Smooth muscle cell of the brain vasculature (primary cell): ENCODE results near the gene PLXDC1.
A peak's percentile ranks its signal among the peaks of the same experiment; 100 is the strongest.
"Not testable (repeated sequence)": the region's sequence is repeated elsewhere in the genome, so short reads cannot be mapped to it uniquely, and the experiment has no call there.

Experiments
- DNase-seq: peaks from one replicate; pipeline ENCODE4 v3.0.0-alpha.2; 2012; ENCODE audit warnings: low read depth, low spot score

The PLXDC1 gene

DNA sequence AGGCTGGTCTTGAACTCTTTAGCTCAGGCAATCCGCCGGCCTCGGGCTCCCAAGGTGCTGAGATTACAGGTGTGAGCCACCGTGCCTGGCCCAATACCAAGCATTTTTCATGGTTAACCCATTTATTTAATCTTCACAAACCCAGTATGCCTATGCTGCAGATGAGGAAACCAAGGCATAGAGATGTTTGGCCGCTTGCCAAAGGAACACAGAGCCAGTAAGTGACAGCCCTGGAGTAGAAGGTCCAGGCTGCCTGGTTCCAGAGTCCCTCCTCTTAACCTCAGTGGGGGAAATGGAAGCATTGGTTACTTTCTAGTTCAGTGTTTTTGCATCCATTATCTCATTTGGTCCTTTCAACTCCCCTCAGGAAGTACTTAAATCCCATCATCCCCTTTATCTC is 29.9 kb upstream of the PLXDC1 start:
- no peak for DNase-seq

DNA sequence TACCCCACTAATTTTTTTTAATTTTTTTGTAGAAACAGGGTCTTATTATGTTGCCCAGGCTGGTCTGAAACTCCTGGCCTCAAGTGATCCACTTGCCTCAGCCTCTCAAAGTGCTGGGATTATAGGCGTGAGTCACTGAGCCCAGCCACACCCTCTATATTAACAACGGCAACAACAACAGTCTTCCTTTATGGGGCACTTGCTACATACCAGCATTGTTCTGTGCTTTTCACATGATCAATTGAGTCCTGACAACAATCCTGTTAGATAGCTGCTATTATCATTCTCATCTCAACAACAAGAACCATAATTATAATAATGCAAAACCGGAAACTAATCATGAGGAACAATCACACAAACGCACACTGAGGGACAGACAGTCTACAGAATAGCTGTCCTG is 27.1 kb upstream of the PLXDC1 start:
- no peak for DNase-seq

DNA sequence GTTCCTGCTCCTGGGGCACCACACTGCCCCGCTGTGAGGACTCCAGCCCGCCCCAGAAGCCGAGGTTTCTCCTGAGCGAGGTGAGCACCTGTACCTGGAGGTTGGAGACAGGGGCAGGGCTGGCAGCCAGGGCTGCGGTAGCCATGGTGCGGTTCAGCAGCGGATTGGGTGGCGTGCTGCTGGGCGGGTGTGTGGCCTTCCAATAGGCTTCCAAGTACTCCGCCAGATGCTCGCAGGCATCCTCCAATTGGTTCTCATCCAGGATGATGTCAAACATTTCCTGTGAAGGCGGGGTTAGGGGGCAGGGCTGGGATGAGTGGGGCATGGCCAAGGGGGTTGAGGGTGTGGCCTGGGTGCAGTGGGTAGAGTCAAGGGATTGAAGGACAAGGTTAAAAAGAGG is 25.8 kb upstream of the PLXDC1 start:
- DNase-seq: no peak

DNA sequence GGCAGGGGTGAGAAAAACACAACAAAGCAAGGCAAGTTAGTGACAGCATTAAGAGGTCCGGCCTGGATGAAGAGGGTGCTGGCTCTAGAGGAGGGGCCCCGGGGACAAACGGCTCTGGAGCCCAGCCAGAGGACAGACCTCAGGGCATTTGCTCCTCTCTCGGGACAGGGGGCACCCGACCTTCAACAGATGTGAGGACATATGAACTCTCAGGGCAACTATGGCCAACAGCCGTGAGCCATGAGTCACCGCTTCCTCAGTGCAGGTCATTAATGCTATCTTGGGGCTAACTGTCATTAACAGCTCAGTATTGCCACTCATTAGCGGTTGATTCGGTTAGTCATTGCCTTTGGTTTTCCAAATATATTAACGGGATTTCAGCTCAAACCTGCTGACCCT is 24.3 kb upstream of the PLXDC1 start:
- DNase-seq: no peak

DNA sequence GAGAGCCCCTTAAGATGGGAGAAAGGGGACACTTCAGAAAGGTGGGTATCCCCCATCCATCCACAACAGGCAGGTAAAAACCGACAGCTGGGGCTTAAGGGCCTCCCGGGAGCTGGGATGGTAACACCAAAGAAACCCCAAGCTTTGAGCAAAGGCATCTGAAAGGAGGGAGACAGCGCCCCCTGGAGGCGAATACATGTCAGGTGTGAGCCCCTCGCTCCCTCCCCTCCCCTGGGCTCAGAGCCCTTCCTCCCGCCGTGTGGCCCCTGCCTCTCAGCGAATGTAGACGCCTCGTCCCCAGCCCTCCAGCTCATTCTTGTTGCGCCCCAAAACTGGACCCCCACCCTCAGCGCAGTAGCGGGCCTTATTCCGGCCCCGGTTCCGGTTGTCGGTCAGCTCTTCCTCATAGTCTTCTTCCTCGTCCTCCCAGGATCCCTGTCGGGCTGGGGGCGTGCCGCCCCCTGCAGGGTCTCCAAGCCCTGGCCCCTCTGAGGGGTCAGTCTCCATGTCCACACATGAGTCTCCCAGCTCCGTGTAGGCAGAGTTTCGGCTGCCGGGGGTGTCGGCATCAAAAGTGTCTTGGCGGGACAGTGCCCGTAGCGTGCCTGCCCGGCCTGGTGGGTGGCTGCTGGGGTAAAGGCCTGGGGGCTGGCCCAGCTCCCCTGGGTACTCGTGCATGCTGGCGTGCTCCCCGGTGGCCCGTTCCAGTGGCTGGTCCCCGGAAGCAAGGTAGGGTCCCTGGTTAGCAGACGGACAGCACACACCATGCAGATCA is 23.7 kb upstream of the PLXDC1 start:
- DNase-seq: no peak

DNA sequence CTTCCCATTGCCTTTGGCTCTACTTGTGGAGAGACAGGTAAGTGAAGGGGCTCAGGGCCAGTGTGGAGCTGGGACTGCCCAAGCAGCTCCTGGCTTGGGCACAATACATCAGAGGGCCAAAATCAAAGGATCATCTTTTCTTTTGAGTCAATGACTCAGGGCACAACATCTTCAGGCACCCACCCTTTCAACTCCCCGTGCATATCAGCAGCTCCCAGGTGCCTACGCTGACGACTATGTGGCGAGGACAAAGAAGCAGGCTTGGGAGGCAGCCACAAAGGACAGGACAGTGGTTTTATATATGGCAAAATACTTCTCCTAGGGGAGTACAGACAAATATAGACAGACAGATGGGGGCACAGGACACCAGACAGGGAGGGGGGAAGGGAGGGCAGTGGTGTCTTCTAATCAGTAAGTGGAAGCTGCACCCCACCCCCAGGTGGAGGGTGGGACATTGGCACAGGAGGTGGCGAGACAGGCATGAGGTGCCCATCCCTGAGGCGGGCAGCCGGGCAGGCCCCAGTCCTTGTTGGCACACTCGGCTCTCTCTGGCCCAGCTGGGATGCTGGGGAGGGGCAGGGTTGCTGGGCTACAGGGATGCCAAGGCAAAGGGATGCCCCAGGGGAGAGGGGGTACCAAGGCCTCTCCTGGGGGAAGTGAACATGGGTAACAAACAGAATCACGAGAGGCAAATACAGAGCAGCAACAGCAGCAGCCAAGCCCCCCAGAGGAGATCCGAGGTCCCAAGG is 22.3 kb upstream of the PLXDC1 start:
- DNase-seq: no peak

DNA sequence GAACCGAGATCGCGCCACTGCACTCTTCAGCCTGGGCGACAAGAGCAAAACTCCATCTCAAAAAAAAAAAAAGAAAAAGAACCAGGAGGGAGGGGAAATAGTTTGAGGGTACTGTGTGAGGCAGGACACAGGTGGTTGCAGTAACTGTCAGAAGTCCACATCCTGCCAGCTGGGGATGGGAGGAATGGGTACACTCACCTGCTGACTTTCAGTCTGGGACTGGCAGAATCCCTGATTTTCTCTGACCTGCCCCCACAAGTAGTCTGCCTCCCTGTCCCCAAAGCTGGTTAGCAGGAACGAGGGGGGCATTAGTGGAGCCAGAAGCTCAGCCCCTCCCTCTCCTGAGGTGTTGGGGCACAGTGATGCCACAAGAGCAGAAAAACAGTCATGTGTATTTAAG is 21.6 kb upstream of the PLXDC1 start:
- no peak for DNase-seq

DNA sequence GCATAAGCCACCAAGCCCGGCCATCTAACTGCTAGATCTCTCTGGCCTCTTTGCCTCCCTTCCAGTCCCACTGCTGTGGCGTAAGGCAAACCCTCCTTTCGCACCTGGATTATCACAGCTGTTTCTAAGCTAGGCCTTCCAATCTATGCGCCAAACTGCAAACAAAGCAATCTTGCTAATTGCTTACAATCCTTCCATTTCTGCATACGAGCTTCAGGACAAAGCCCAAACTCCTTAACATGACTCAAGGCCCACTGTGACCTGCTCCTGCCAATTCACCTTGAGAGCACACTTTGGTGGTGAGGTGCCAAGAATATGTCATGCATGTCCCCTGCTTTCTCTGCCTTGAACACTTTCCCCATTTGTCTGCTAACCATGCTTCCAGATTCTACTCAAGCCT is 20.5 kb upstream of the PLXDC1 start:
- DNase-seq: no peak

DNA sequence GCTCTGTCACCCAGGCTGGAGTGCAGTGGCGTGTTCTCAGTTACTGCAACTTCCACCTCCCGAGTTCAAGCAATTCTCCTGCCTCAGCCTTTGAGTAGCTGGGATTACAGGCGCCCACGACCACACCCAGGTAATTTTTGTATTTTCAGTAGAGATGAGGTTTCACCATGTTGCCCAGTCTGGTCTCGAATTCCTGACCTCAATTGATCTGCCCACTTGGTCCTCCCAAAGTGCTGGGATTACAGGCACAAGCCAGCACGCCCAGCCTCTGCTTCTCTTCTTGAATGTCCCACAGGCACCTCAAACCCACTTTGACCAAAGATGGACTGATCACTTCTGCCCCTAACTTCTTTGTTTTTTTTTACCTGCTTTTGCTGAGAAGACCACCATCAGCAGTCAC is 19.1 kb upstream of the PLXDC1 start:
- DNase-seq: no peak

DNA sequence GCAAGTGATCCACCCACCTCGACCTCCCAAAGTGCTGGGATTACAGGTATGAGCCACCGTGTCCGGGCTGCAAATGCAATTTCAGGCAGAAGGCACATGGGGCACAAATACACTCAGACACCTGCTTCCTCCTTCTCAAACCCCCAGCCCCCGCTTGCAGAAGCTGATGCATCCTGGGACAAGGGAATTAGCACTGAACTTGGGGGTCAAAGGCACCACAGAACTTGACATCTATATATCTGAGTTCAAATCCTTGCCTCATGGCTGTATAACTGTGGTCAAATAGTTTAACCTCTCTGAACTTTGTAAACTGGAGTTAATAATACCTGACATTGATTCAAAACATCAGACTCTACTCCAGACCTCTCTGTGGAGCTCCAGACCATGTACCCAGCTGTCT is 18.7 kb upstream of the PLXDC1 start:
- no peak for DNase-seq

DNA sequence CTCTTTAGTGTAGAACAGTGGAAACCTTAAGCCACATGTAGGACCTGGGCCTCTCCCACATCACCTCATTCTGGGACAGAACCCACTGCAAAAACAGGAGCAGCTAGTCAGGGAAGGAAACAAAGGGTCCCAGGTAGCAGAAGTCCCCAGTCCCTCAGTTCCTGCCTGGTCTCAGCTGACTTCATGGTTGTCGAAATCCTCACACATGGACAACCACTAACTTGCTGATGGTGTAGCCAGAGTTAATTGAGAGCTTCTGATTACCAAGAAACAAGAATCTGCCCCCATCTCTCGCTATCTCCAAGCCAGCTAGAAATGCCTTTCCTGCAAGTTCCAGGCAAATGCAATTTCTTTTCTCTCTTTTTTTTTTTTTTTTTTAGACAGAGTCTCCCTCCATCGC is 18.1 kb upstream of the PLXDC1 start:
- DNase-seq: no peak

DNA sequence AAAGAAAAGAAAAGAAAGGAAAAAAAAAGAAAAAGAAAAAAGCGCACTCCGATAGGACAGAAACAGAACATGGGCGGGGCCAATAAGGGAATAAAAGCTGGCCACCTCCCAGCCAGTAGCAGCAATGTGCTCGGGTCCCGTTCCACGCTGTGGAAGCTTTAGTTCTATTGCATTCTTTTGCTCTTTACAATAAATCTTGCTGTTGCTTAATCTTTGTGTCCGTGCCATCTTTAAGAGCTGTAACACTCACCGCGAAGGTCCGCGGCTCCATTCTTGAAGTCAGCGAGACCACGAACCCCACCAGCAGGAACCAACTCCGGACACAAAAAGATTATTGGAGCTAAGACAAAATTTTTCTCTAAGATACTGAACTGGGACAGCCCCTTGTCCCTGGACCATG is 17.7 kb upstream of the PLXDC1 start:
- DNase-seq: no peak

DNA sequence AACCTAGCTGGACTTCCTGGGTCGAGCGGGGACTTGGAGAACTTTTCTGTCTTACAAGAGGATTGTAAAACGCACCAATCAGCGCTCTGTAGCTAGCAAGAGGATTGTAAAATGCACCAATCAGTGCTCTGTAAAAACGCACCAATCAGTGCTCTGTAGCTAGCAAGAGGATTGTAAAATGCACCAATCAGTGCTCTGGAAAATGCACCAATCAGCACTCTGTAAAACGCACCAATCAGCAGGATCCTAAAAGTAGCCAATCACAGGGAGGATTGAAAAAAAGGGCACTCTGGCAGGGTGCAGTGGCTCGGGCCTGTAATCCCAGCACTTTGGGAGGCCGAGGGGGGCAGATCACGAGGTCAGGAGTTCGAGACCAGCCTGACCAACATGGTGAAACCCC is 17.1 kb upstream of the PLXDC1 start:
- not testable (repeated sequence) for DNase-seq

DNA sequence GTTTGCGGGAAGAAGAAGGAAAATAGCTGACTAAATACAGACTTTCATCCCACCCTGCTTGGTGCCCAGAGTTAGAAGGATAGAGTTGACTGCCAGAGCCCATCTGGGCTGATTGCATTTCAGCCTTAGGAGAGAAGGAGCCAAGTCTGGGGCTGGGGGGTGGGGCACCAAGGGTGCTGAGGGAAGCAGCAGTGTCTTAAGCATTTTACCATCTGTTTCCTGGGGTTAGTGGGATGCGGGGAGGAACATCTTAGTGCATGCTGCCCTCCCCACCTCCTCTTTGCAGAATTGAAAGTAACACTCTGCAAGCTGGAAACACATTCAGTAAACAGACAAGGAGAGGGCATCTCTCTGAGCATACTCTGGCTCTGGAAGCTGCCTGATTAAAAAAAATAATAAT is 16.0 kb upstream of the PLXDC1 start:
- DNase-seq: no peak

DNA sequence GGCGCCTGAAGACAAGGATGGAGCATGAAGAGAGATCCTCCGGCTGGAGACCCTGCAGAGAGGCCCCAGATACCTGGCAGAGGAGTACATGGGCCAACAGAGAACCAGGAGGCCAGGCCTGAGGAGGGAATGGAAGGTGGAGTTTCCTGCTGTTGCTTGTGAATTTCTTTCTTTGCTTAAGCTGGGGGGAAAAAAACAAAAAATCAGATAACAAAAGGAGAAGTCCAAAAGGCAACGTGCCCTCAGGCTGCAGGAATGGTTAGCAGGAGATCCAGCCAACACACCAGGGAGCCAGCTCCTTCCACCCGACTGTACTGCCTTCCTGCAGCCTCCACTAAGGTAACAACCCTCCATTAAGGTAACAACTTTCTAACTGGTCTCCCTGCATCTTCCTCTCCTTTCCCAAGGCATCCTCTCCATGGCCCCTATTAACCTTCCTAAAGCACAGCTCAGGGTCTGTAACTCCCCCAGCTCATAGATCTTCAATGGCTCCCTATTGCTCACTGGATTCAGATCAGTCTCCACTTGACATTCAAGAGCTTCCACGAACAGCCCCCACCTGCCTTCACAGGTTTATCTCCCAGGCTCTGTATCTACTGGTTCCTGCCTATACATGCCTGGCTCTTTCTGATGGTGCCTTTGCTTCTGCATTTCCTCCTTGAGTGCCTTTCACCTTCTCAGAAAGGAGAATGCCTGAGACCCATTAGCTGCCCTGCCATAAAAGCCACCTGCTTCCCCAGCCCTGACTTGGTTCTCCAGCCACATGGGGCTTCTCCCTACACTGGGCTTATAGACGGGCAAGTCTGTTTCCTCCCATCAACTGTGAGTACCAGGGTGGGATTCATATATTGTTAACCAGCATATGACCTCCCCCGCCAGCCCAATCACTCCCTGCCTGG is 15.2 kb upstream of the PLXDC1 start:
- DNase-seq: no peak

DNA sequence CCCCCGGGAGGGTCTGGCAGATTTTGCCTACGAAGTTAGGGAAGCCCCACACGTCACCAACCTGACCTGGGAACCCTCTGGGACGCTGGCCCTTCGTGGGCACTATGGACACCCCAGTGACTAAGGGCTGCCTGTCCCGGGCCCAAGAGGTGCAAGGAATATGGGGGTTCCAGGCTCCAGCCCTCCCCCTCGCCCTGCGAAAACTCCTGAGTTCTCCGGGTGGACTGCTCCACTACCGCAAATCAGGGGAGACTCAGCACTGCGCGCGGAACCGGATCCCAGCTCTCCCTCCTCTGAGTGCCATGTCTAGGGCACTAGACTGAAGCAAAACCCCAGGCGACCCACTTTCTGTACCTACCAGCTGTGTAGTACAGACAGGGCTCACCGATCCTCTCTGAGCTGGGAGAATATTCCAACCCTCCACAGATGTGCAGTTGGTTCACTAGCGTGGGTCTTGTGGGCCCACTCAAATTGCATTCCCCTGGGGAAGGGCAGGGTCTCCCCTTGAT is 14.5 kb upstream of the PLXDC1 start, which contains the start of gene ARL5C:
TSS of gene ARL5C (minus strand) at position 321 of the 509 bp plus-strand sequence. CDS start 401 bp downstream, outside the sequence.
- DNase-seq: no peak

DNA sequence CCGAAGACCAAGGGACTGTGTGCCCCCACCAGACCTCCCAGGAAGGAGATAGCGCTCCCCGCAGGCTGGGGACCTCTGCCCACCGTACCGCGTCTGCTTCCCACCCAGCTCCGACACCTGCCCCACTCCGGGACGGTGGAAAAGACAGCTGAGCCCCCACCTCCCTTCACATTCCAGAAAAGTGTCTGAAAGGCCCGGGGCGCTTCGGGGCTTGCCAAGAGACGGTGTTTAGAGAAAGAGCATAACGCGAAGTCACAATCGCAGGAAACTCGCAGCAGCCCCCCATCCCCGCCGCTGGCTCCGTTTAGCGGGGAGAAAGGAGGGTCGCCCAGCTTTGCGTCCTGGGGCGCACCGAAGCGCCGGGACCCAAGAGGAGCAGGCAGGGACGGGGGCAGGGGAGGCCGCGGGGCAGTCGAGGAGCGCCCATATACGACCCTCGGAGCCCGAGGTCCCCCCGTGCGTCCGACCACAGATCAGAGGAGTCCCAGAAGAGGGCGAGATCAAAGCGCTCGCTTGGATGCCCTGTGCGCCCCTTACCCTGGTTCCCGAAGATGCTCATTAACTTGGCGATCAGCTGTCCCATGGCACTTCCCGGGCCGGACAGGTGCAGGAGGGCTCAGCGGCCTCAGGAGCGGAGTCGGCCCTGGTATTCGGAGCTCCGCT is 13.9 kb upstream of the PLXDC1 start:
- no peak for DNase-seq

DNA sequence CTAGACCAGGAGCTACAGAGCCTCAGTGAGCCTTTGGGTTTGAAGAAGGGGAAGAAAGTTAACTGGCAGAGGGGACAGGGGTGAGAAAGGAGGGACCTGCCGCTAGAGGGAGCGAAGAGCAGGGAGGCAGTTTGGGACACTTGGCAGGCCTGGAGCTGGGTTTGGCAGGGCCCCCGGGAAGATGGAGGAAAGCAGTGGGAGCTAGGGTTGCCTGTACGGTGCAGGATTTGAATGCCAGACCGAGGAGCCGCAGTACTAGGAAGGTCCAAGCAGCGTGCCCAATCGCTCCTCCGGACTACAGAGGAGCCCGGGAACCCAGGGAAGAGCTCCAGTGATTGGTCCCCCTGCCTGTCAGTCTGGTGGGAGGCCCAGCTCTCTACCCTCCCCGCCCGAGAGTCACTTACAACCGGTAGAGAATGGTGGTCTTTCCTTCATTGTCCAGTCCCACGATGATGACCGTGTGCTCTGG is 13.3 kb upstream of the PLXDC1 start:
- peak; percentile 69 for DNase-seq

DNA sequence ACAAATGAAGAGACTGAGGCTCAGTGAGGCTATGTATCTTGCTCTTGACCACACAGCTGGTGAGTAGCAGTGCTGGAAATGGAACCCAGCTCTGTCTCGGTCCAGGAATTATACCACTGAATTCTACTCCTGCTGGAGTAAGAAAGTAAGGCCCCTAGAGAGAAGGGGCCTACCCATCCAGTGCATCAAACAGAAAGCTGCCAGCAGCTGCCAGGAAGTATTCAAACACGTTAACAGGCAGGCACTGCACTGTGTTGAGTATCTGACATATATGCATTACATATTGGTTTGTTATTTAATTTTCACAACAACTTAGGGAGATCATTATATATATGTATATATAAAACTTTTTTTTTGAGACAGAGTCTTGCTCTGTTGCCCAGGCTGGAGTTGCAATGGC is 10.5 kb upstream of the PLXDC1 start:
- DNase-seq: no peak

DNA sequence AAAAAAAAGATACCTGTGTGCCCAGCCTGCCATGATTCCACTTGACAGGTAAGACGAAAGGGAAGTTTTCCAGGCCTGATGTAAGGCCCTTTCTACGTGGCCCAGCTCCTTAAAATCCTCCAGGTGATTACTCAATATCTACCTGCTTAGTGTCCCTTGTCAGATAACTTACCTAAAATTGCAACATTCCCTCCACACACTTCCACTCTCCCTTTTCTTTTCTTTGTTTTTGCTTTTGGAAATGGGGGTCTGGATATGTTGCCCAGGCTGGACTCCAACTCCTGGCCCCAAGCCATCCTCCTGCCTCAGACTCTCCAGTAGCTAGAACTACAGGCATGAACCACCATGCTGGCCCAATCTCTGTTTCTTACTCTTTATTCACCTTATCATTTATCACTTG is 7.2 kb upstream of the PLXDC1 start:
- DNase-seq: no peak

DNA sequence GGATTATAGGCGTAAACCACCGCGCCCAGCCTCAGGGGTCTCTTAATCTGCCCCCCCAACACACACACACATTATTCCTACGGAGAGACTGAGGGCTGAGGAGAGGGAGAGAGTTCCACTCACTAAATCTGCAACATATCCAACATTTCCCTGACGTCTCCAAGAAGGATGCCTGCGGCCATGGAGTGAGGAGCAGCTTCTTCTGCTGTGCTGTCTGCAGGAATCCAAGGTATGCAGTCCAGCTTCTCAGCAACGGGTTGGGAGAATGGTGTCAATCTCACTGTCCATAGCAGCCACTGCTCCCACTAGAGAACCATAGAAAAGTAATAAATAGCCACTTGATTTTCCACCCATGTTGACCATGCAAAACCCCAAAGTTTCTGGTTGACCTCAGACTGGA is 5.1 kb upstream of the PLXDC1 start:
- no peak for DNase-seq
